T-helper 1 cell (primary cell): ENCODE measurements around the gene NUTM2D.
"Not testable (repeated sequence)": the region's sequence is repeated elsewhere in the genome, so short reads cannot be mapped to it uniquely, and the experiment has no call there.

Source experiments
- DNase-seq, 5 donors: peaks; one replicate each; pipeline ENCODE4 v3.0.0-alpha.2; 2012 to 2020

Gene NUTM2D

DNA sequence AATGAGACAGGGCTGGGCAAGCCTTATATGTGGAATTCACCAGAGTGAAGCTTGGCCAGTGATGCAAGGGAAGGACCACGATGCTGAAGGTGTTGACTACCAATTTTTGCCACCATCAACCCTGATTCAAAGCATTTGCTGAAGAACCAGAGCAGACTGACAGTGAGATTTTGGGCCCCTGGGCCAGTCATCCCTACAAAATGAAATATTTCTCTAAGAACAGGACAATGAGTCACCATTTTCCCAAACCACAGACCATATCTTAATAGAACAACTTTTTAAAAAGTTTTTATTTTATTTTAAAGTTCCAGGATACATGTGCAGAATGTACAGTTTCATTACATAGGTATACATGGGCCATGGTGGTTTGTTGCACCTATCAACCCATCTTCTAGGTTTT lies 16.5 kb downstream of the NUTM2D start:
- DNase-seq = not testable (repeated sequence)

DNA sequence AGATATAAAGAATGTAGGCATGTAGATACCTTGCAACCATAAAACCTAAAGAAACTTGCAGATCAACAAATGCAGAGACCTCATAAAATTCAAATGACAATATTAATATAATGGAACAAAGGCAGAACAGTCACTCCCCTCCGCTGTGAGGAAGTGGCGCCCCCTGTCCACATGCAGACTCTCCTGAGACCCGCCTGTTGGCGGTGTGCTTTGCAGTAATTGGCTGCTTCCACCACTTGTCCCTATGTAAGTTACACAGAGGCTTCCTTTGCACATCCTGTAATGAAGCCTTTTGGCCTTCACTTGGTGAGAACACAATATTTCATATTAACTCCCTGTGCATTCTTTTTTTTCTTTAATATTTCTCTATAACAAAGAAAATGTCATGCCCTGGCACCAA lies 21.6 kb downstream of the NUTM2D start:
- DNase-seq = not testable (repeated sequence)

DNA sequence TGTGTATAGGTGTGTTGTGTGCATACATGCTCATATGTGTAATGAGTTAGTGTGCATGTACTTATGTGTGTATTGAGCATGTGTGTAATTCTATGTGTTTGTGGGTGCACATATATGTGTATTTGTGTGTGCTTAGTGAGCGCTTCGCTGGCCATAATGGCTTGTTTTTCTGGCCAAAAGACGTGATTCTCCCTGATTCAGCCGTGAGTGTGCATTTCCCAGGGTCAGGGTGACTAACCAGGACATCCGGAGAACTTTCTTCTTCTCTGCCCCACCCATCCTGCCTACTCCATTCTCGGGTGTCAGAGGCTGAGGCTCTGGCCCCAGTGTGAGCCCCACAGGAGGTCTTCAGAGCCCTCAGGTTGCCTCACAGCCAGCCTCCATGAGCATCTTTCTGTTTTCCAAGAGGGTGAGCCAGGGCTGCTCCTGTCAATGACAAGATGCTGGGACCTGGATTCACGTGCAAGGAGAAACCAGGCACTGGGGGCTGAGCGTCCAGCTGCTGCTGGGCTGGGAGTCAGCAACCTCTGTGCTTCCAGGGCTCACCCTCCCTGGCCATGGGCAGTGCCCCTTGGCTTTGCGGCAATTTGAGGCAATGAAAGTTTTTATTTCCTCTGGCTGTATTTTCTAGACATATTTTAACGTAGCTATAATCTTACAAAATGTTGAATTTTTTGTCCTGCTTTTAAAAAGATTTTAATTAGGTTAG lies 25.8 kb downstream of the NUTM2D start:
- not testable (repeated sequence) for DNase-seq

DNA sequence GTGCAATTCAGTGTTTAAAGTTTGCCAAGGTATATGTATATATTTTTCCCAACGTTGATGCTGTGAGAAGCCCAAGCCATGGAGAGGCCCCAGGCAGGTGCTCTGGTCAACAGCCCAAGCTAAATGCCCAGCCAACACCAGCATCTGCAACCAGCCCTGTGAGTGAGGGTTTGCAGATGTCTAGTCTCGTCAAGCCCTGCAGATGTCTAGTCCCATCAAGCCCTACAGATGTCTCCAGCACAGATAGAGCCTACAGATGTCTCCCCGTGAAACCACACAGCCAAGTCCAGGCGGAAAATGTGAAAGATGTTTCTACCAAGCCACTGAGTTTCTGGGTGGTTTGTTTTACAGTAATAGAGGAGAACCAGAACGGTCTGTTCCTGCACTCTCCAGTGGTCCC lies 26.7 kb downstream of the NUTM2D start:
- DNase-seq = not testable (repeated sequence)

DNA sequence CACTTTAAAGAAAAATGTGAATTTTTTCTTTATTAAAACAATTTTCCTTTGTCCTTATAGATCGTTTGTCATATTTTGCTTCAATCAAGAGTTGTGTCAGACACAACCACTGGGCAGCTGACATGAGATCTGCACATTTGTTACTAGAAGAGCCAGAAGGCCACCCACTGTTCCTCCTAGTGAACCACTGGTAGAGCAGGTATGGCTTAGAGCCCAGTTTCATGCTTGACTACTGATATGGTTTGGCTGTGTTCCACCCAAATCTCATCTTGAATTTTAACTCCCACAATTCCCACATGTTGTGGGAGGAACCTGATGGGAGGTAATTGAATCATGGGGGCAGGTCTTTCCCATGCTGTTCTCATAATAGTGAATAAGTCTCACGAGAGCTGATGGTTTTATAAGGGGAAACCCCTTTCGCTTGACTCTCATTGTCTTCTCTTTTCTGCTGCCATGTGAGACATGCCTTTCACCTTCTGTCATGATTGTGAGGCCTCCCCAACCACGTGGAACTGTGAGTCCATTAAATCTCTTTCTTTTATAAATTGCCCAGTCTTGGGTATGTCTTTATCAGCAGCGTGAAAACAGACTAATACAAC lies 28.3 kb downstream of the NUTM2D start:
- DNase-seq = not testable (repeated sequence)

DNA sequence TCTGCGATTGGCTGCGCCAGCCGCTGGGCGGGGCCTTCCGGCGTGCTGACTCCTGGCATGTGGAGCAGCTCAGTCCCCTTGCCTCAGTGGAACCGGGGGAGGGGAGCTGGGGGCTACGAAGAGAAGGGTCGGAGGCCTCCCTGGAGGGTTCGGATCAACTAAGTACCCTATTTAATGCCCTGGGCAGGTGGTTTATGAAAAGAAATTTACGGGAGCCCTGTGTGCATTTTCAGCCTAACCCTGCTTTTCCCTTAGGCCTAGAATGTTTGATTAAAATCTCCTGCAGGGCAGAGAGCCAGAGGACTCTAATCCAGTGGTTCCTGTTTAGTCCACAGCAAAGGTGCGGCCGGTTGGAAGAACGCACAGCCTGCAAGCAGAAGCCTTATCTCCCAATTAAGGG lies 33.8 kb downstream of the NUTM2D start:
- DNase-seq = not testable (repeated sequence)

DNA sequence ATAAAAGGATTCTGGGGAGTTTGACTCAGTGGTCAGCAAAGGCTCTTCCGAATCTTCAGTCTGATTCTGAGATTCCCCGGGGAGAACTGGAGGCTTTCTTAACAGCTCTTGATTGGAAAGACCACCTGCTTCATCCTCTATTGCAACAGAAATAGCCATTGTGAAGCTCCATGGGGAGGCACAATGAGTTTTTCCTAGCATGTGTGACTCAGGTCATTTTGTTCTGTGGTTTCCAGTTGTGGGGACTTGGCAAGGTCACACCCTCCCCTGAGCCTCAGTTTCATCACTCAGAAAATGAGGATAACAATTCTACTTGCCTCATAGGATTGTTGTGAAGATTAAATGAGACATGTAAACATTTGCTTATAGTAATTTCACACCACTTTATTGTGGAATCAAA lies 38.7 kb downstream of the NUTM2D start:
- DNase-seq = not testable (repeated sequence)

DNA sequence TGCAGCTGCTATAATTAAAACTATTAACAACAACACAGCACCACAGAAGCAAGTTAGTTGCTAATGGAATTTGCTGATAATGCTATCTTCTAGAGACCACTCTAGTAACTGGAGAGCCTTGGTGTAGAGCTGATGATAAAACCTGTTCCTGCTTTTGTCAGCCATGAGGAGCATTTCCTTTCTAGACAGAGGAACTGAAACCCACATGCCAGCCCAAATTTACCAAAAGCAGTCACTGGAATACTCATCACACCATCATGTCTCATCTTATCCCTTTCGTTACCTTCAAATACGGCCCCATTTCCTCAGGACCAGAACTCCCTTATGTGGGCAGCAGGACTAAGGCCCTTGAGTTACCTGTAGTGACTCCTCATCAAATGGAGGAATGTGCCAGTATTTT lies 40.9 kb downstream of the NUTM2D start:
- DNase-seq = not testable (repeated sequence)

DNA sequence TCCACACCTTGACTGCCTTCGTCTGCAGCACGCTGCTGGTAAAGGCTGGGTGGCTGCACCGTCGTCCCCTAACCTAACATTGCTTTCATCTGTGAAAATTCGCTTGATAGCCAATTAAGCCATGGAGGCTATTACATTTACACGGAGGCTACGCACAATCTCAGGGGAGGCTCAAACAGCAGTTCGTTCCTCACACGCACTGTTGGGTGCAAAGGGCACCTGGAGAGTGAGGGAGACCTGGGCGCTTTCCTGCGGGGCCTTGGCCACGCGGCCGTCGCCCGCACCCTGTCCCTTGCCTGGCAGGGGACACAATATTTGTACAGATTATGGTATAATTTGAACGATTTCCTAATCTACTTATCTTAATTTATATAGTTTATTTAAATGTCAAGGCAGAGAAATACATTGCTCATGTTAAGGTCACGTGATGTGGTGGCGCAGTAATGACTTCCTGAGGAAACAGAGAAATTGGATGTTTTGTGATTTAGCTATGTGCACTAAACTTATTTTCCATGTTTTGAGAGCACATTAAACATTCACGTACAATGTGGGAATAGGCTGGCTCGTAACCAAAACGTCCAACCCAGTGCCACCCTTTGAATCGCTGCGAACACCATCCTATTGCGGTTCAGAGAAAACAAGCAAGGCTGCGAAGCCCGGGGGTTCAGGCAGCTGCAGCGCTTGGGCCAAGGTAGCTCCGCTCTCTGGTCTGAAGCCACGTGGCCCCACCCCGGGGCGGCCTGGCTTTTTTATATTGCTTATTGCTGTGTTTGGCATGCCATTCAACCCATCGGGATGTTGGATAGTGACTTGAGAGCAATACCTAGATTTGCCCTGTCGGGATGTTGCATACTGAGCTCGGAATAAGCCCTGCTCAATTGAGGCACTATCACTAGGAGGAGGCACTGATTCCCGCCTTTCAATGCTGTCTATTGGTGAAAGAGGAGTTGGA lies 50.2 kb downstream of the NUTM2D start:
- DNase-seq = not testable (repeated sequence)

DNA sequence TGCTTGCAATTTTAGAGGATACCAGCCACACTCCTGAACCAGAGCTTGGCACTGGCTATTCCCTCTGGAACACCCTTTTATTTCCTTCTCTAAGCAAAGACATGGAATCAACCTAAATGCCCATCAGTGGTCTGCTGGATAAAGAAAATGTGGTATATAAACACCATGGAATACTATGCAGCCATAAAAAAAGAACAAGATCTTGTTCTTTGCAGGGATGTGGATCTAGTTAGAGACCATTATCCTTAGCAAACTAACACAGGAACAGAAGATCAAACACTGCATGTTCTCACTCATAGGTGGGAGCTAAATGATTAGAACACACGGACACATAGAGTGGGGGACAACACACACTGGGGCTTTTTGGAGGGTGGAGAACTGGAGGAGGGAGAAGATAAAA lies 56.4 kb downstream of the NUTM2D start:
- DNase-seq = not testable (repeated sequence)
